Measurements from ENCODE around the gene OR7C2.

The OR7C2 gene

DNA sequence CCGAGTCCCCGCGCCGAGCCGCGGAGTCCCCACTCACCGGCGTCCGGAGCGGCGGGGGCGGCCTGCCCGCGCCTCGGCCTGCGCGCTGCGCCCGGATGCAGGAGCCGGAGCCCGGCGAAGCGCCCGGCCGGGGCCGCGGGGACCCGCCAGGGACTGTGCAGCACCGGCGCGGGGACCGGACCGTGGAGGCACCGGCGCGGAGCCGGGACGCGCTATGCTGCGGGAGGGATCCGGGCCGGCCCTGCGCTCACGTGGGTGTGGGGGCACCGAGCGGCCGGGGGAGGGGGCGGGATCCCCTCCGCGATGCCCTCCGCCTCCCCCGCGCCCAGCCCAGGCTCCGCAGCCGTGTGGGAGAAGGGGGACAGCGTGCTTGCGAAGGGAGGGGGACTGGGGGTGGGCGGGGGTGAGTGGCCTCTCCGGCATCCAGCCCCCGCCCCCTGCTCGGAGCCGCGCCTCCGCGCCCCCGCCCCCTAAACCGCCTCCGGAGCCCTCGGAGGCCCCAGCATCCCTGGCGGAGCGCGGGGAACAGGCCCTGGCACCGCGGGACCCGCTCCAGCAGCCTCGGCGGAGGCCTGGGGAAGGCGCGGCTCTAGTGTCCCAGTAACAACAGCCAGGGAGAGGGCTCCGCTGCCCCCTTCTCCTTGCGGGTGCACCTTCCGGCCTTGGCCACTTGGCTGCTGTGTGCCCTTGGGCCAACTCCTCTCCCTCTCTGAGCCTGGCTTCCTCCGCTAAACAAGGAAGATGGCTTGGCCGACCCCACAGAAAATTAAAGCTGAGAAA, 38.4 kb downstream of the OR7C2 start, which contains the start of gene SLC1A6:
SLC1A6 (minus strand) TSS at position 389 of the 780 bp plus-strand sequence. CDS start 6,954 bp downstream, outside the sequence.
- peak in 11 of 51 donors; percentile 3 to 38 (median 10) for DNase-seq

DNA sequence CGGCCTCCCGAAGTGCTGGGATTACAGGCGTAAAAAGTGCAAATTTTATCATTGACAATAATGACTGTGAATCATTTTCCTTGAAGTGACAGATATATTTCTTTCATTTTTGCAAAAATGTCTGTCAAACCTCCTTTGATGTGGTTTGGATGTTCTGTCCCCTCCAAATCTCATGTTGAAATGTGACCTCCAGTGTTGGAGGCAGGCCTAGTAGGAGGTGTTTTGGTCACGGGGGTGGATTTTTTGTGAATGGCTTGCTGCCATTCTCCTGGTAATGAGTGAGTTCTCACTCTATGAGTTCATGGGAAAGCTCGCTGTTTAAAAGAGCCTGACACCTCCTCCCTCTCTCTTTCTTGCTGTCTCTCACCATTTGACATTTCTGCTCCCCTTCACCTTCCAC, 43.8 kb downstream of the OR7C2 start:
- no peak for DNase-seq
